ENCODE results near the gene SCMH1. TPM values are rescaled to one million over a fixed set of nuclear protein-coding genes. Genes with fewer than 3 reads are reported as not detected.

Gene SCMH1
- total and polyA plus RNA-seq, 2 donors (not counting 3 experiments of a cell fraction or from before 2014, with no cell fraction given): 39.9 to 40.7 TPM

- FAIRE-seq (no peak), DNase-seq (ENCODE audit: low read depth, low spot score) (no peak)
- Histone ChIP-seq H2AFZ (ENCODE audit: low read depth, low read length) (no peak overlapping the region), H3K9ac (replicated peaks; ENCODE audit: extremely low read depth, insufficient read depth, low read length) (no peak overlapping the region), H3K9me1 (replicated peaks; ENCODE audit: control insufficient read depth, extremely low read depth, insufficient read depth, low read length) (no peaks in the 10 kb centered on the region), H3K27ac (ENCODE audit: insufficient read depth, low read depth, low read length) (no peak overlapping the region), H3K4me1 (ENCODE audit: control insufficient read depth, extremely low read depth, insufficient read depth, low read length) (no peaks in the 10 kb centered on the region), H3K36me3 (ENCODE audit: control insufficient read depth in 2 of 2, extremely low read depth in 1 of 2, insufficient read depth in 2 of 2, low read length in 2 of 2) (no peaks in the 10 kb centered on the region), H3K79me2 (ENCODE audit: control insufficient read depth, insufficient read depth, low read length) (no peaks in the 10 kb centered on the region), H3K4me2 (ENCODE audit: insufficient read depth, low read length) (no peak overlapping the region), H4K20me1 (replicated peaks; ENCODE audit: control insufficient read depth, extremely low read depth, insufficient read depth, low read length) (no peaks in the 10 kb centered on the region), H3K27me3 (ENCODE audit: control insufficient read depth in 2 of 2, insufficient read depth in 2 of 2, low read length in 2 of 2) (no peaks in the 10 kb centered on the region), H3K9me3 (replicated peaks; ENCODE audit: control insufficient read depth, insufficient read depth, low read length) (no peaks in the 10 kb centered on the region), H3K4me3 (replicated peaks in 1 of 3; ENCODE audit: insufficient read depth in 1 of 3, low read depth in 1 of 3, low read length in 3 of 3) (no peak overlapping the region)
- intact Hi-C loops (cut with micrococcal nuclease) (no loop called here), dilution Hi-C loops (cut with MboI; ENCODE audit: extremely low pct_ligation_motif_present, low sequenced_read_pairs) (no loop called here)
- BruUV-seq (replicated peaks): no TSS peak
- no peak for TF ChIP-seq EZH2 (IDR thresholded peaks at IDR 0.05; ENCODE audit: borderline replicate concordance, low read depth, low read length, severe bottlenecking)
- TF ChIP-seq JUN (IDR thresholded peaks at IDR 0.05; ENCODE audit: borderline replicate concordance, insufficient read depth, insufficient read length, low read depth): no peak
- TF ChIP-seq GATA2 (IDR thresholded peaks at IDR 0.05; ENCODE audit: insufficient read depth, insufficient read length, low read depth, low read length): no peak
- TF ChIP-seq, protein P1, sequence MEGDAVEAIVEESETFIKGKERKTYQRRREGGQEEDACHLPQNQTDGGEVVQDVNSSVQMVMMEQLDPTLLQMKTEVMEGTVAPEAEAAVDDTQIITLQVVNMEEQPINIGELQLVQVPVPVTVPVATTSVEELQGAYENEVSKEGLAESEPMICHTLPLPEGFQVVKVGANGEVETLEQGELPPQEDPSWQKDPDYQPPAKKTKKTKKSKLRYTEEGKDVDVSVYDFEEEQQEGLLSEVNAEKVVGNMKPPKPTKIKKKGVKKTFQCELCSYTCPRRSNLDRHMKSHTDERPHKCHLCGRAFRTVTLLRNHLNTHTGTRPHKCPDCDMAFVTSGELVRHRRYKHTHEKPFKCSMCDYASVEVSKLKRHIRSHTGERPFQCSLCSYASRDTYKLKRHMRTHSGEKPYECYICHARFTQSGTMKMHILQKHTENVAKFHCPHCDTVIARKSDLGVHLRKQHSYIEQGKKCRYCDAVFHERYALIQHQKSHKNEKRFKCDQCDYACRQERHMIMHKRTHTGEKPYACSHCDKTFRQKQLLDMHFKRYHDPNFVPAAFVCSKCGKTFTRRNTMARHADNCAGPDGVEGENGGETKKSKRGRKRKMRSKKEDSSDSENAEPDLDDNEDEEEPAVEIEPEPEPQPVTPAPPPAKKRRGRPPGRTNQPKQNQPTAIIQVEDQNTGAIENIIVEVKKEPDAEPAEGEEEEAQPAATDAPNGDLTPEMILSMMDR (IDR thresholded peaks at IDR 0.05; ENCODE audit: extremely low read depth in 1 of 2, insufficient read depth in 1 of 2, low read depth in 1 of 2, low read length in 2 of 2): no peak
- TF ChIP-seq POLR2A (IDR thresholded peaks at IDR 0.05; ENCODE audit: low read depth, low read length): no peak
- TF ChIP-seq MAX (IDR thresholded peaks at IDR 0.05; ENCODE audit: insufficient read depth, insufficient read length): no peak
- no peak for TF ChIP-seq POLR2AphosphoS5 (IDR thresholded peaks at IDR 0.05; ENCODE audit: insufficient read depth, low read depth, low read length)
- no peak for TF ChIP-seq FOS (IDR thresholded peaks at IDR 0.05; ENCODE audit: borderline replicate concordance, insufficient read depth, low read length)
- no peak for TF ChIP-seq MYC (IDR thresholded peaks at IDR 0.05; ENCODE audit: low read depth, low read length)
- CTCF ChIA-PET: no interaction called here
- POLR2A ChIA-PET: interaction anchor here (0.6 kb wide), 1 partner anchor 15 kb away, joined by 4 read pairs; no protein-coding TSS in a partner anchor
Observed at GRCh38 chr1:41171266-41171874, 70.7 kb downstream of the SCMH1 start.

All from endothelial cell of umbilical vein (primary cell).